ENCODE measurements around the gene RFK. TPM values are rescaled to one million over a fixed set of nuclear protein-coding genes. Genes with fewer than 3 reads are reported as not detected.

The RFK gene
- total and polyA plus RNA-seq, 4 donors = 13.2 to 23.0 (median 16.9) TPM

DNA sequence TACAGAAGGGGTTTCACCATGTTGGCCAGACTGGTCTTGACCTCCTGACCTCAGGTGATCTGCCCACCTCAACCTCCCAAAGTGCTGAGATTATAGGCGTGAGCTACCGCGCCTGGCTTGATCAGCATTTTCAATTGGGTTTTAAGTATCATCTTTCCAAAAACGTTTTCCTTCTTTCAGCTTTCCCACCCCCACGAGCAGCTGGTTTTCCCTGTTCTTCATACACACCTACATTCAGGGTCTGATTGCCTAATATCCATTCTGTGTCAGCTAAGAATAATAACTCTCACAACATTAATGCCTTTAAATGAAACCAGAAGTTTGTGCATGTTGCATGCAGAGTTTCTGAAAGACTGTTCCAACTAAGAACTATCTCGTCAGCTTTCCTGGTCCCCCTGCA lies 38.3 kb downstream of the RFK start:
- Histone ChIP-seq H3K9me3 (ENCODE audit: control insufficient read depth in 4 of 4, low read length in 3 of 4) (no peaks in the 10 kb centered on the region), H3K27me3 (ENCODE audit: control insufficient read depth in 4 of 4, insufficient read depth in 4 of 4, low read length in 3 of 4) (no peaks in the 10 kb centered on the region), H3K9ac (ENCODE audit: low read depth in 1 of 2, low read length in 2 of 2) (no peak overlapping the region), H3K4me3 (ENCODE audit: low read depth in 1 of 3, low read length in 3 of 3) (no peak overlapping the region), H3K36me3 (ENCODE audit: control insufficient read depth in 4 of 4, insufficient read depth in 3 of 4, low read depth in 1 of 4, low read length in 3 of 4) (no peaks in the 10 kb centered on the region), H3K4me1 (ENCODE audit: control insufficient read depth in 4 of 4, insufficient read depth in 4 of 4, low read length in 3 of 4) (no peaks in the 10 kb centered on the region), H3K27ac (ENCODE audit: low read depth in 1 of 2, low read length in 2 of 2) (no peak overlapping the region)
- WGBS = 88% methylated on average over 6 of the region's 6 CpGs
- TF ChIP-seq, protein P1, sequence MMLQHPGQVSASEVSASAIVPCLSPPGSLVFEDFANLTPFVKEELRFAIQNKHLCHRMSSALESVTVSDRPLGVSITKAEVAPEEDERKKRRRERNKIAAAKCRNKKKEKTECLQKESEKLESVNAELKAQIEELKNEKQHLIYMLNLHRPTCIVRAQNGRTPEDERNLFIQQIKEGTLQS (IDR thresholded peaks at IDR 0.05) = no peak
- TF ChIP-seq FOXA2 (IDR thresholded peaks at IDR 0.05) = no peak
- no peak for TF ChIP-seq RXRA (IDR thresholded peaks at IDR 0.05)
- no peak for TF ChIP-seq NR2F2 (IDR thresholded peaks at IDR 0.05)
- TF ChIP-seq JUND (IDR thresholded peaks at IDR 0.05) = no peak
- no peak for TF ChIP-seq HNF4G (IDR thresholded peaks at IDR 0.05)
- no peak for TF ChIP-seq RAD21 (IDR thresholded peaks at IDR 0.05)
- no peak for TF ChIP-seq TAF1 (conservative IDR thresholded peaks at IDR 0.05)
- TF ChIP-seq, protein P2, sequence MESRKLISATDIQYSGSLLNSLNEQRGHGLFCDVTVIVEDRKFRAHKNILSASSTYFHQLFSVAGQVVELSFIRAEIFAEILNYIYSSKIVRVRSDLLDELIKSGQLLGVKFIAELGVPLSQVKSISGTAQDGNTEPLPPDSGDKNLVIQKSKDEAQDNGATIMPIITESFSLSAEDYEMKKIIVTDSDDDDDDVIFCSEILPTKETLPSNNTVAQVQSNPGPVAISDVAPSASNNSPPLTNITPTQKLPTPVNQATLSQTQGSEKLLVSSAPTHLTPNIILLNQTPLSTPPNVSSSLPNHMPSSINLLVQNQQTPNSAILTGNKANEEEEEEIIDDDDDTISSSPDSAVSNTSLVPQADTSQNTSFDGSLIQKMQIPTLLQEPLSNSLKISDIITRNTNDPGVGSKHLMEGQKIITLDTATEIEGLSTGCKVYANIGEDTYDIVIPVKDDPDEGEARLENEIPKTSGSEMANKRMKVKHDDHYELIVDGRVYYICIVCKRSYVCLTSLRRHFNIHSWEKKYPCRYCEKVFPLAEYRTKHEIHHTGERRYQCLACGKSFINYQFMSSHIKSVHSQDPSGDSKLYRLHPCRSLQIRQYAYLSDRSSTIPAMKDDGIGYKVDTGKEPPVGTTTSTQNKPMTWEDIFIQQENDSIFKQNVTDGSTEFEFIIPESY (IDR thresholded peaks at IDR 0.05) = no peak
- no peak for TF ChIP-seq EGR1 (IDR thresholded peaks at IDR 0.05; ENCODE audit: low read depth in 2 of 2)
- no peak for TF ChIP-seq SP1 (IDR thresholded peaks at IDR 0.05)
- TF ChIP-seq, protein P3, sequence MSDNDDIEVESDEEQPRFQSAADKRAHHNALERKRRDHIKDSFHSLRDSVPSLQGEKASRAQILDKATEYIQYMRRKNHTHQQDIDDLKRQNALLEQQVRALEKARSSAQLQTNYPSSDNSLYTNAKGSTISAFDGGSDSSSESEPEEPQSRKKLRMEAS (IDR thresholded peaks at IDR 0.05) = no peak
- TF ChIP-seq GABPA (IDR thresholded peaks at IDR 0.05 in 1 of 2, conservative IDR thresholded peaks at IDR 0.05 in 1 of 2) = no peak
- TF ChIP-seq HNF4A (conservative IDR thresholded peaks at IDR 0.05) = no peak
- TF ChIP-seq, protein P4, sequence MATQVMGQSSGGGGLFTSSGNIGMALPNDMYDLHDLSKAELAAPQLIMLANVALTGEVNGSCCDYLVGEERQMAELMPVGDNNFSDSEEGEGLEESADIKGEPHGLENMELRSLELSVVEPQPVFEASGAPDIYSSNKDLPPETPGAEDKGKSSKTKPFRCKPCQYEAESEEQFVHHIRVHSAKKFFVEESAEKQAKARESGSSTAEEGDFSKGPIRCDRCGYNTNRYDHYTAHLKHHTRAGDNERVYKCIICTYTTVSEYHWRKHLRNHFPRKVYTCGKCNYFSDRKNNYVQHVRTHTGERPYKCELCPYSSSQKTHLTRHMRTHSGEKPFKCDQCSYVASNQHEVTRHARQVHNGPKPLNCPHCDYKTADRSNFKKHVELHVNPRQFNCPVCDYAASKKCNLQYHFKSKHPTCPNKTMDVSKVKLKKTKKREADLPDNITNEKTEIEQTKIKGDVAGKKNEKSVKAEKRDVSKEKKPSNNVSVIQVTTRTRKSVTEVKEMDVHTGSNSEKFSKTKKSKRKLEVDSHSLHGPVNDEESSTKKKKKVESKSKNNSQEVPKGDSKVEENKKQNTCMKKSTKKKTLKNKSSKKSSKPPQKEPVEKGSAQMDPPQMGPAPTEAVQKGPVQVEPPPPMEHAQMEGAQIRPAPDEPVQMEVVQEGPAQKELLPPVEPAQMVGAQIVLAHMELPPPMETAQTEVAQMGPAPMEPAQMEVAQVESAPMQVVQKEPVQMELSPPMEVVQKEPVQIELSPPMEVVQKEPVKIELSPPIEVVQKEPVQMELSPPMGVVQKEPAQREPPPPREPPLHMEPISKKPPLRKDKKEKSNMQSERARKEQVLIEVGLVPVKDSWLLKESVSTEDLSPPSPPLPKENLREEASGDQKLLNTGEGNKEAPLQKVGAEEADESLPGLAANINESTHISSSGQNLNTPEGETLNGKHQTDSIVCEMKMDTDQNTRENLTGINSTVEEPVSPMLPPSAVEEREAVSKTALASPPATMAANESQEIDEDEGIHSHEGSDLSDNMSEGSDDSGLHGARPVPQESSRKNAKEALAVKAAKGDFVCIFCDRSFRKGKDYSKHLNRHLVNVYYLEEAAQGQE (IDR thresholded peaks at IDR 0.05) = no peak
- no peak for TF ChIP-seq FOXA1 (IDR thresholded peaks at IDR 0.05)
- no peak for DNase-seq (ENCODE audit: low spot score)

DNA sequence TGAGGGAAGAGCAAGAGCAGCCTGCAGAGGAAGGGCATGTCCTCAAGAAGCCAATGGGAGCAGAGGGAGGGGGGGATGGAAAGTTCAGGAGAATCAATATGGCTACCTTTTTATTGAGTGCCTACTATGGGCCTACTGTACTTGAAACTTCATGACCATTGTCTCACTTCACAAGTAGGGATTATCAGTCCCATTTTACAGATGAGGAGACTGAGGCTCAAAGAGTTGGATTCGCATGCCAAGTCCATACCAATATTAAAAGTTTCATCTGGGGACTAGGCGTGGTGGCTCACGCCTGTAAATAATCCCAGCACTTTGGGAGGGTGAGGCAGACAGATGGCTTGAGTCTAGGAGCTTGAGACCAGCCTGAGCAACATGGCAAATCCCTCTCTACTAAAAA lies 40.0 kb downstream of the RFK start:
- Histone ChIP-seq H3K4me3 (ENCODE audit: low read depth in 1 of 3, low read length in 3 of 3) (no peak overlapping the region), H3K9me3 (ENCODE audit: control insufficient read depth in 4 of 4, low read length in 3 of 4) (no peaks in the 10 kb centered on the region), H3K4me1 (ENCODE audit: control insufficient read depth in 4 of 4, insufficient read depth in 4 of 4, low read length in 3 of 4) (no peaks in the 10 kb centered on the region), H3K36me3 (ENCODE audit: control insufficient read depth in 4 of 4, insufficient read depth in 3 of 4, low read depth in 1 of 4, low read length in 3 of 4) (no peaks in the 10 kb centered on the region), H3K27ac (ENCODE audit: low read depth in 1 of 2, low read length in 2 of 2) (no peak overlapping the region), H3K27me3 (ENCODE audit: control insufficient read depth in 4 of 4, insufficient read depth in 4 of 4, low read length in 3 of 4) (no peaks in the 10 kb centered on the region), H3K9ac (ENCODE audit: low read depth in 1 of 2, low read length in 2 of 2) (no peak overlapping the region)
- TF ChIP-seq JUND (IDR thresholded peaks at IDR 0.05) (no peak), YY1 (IDR thresholded peaks at IDR 0.05) (no peak), NR2F2 (IDR thresholded peaks at IDR 0.05) (no peak), HNF4G (IDR thresholded peaks at IDR 0.05) (no peak), EGR1 (IDR thresholded peaks at IDR 0.05; ENCODE audit: low read depth in 2 of 2) (no peak), GABPA (IDR thresholded peaks at IDR 0.05 in 1 of 2, conservative IDR thresholded peaks at IDR 0.05 in 1 of 2) (no peak), FOXA1 (IDR thresholded peaks at IDR 0.05) (no peak), FOXA2 (IDR thresholded peaks at IDR 0.05) (no peak), TAF1 (conservative IDR thresholded peaks at IDR 0.05) (no peak), HNF4A (conservative IDR thresholded peaks at IDR 0.05) (no peak)
- TF ChIP-seq, protein P4 (IDR thresholded peaks at IDR 0.05) = no peak
- TF ChIP-seq, protein P3 (IDR thresholded peaks at IDR 0.05) = no peak
- TF ChIP-seq, protein P1 (IDR thresholded peaks at IDR 0.05) = no peak
- TF ChIP-seq, protein P5, sequence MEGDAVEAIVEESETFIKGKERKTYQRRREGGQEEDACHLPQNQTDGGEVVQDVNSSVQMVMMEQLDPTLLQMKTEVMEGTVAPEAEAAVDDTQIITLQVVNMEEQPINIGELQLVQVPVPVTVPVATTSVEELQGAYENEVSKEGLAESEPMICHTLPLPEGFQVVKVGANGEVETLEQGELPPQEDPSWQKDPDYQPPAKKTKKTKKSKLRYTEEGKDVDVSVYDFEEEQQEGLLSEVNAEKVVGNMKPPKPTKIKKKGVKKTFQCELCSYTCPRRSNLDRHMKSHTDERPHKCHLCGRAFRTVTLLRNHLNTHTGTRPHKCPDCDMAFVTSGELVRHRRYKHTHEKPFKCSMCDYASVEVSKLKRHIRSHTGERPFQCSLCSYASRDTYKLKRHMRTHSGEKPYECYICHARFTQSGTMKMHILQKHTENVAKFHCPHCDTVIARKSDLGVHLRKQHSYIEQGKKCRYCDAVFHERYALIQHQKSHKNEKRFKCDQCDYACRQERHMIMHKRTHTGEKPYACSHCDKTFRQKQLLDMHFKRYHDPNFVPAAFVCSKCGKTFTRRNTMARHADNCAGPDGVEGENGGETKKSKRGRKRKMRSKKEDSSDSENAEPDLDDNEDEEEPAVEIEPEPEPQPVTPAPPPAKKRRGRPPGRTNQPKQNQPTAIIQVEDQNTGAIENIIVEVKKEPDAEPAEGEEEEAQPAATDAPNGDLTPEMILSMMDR (IDR thresholded peaks at IDR 0.05; ENCODE audit: low read depth, low read length, missing input control) = no peak
- no peak for DNase-seq (ENCODE audit: low spot score)
- 94% methylated on average over 3 of the region's 3 CpGs for WGBS
